Left lung (tissue), 10 donors: ENCODE measurements around the gene RPS8. TPM values are rescaled to one million over a fixed set of nuclear protein-coding genes. Genes with fewer than 3 reads are reported as not detected.

Experiments used
- ATAC-seq: fragments of 200-7000 bp; cut with Tn5 transposase; one replicate; pipeline ENCODE4 v1.9.1; 2020; ENCODE audit warnings: moderate library complexity
- DNase-seq, 4 donors: peaks; one replicate each; pipeline ENCODE4 v3.0.0-alpha.2; 2013 to 2020
- H3K27ac ChIP-seq, 2 donors: fragments of 200-600 bp; sonication (generic) in 1 of 2; one replicate each; pipeline versions ENCODE4 v1.5.0 to v1.8.0; 2020 to 2021
- H3K27me3 ChIP-seq, 2 donors: fragments of 200-600 bp; sonication (generic) in 1 of 2; one replicate each; pipeline versions ENCODE4 v1.5.0 to v1.8.0; 2020 to 2021
- H3K36me3 ChIP-seq, 2 donors: fragments of 200-600 bp; sonication (generic) in 1 of 2; one replicate each; pipeline versions ENCODE4 v1.5.0 to v1.8.0; 2020 to 2021
- H3K4me1 ChIP-seq, 2 donors: fragments of 200-600 bp; one replicate each; pipeline ENCODE4 v1.8.0; 2021
- H3K4me3 ChIP-seq, 2 donors: fragments of 200-600 bp; sonication (generic) in 1 of 2; one replicate each; pipeline versions ENCODE4 v1.5.0 to v1.8.0; 2020 to 2021; ENCODE audit warnings: mild to moderate bottlenecking in 1 of 2
- H3K9me3 ChIP-seq, 2 donors: fragments of 200-600 bp; sonication (generic) in 1 of 2; one replicate each; pipeline versions ENCODE4 v1.5.0 to v1.8.0; 2020 to 2021
- intact Hi-C, 2 donors: fragments of 100-400 bp; cut with DNase I; formaldehyde crosslinking; loops; one replicate each; pipeline versions ENCODE4 v1.11.2 to v1.14.2; 2022
- polyA plus RNA-seq, 6 donors: library from polyadenylated mRNA; unstranded; fragments of 120-200 nt; gene quantifications; one replicate each; pipeline ENCODE4 v1.2.1, GENCODE V29; 2013; ENCODE audit not compliant: insufficient read length in 6 of 6
- total RNA-seq, 2 donors: library from RNA; stranded (reverse); fragmentation: NEBNext Ultra II Directional; extraction: Animal tissue kit (Norgen Biotek cat#: 25700); gene quantifications; one replicate each; pipeline ENCODE4 v1.2.1, GENCODE V29; 2021
- TF ChIP-seq, protein P1 (sequence below), 2 donors: fragments of 200-600 bp; sonication (generic) in 1 of 2; IDR thresholded peaks; one replicate each; pipeline versions ENCODE4 v1.5.0 to v1.8.0; 2021; ENCODE audit warnings: antibody characterized with exemption in 2 of 2
- donor health status: DM: no; HTN: yes; CAD: no.
- donor health status: DM: no; HTN: no; CAD: no.

Gene RPS8
- total and polyA plus RNA-seq, 8 donors, result 1,533 to 3,443 (median 2,890) TPM

- H3K9me3 ChIP-seq, result no peaks in the 10 kb centered on the region
- H3K27ac ChIP-seq, result peak overlapping the region in 1 of 2 donors; percentile 5
- no peaks in the 10 kb centered on the region for H3K27me3 ChIP-seq
- intact Hi-C loops, result no loop called here
- DNase-seq (peak in 1 of 4 donors; percentile 15), ATAC-seq (no peak)
- TF ChIP-seq, protein P1, sequence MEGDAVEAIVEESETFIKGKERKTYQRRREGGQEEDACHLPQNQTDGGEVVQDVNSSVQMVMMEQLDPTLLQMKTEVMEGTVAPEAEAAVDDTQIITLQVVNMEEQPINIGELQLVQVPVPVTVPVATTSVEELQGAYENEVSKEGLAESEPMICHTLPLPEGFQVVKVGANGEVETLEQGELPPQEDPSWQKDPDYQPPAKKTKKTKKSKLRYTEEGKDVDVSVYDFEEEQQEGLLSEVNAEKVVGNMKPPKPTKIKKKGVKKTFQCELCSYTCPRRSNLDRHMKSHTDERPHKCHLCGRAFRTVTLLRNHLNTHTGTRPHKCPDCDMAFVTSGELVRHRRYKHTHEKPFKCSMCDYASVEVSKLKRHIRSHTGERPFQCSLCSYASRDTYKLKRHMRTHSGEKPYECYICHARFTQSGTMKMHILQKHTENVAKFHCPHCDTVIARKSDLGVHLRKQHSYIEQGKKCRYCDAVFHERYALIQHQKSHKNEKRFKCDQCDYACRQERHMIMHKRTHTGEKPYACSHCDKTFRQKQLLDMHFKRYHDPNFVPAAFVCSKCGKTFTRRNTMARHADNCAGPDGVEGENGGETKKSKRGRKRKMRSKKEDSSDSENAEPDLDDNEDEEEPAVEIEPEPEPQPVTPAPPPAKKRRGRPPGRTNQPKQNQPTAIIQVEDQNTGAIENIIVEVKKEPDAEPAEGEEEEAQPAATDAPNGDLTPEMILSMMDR (IDR thresholded peaks at IDR 0.05), result no peak
- peaks cover 0 to 62% of the 10 kb centered on the region in 2 donors for H3K36me3 ChIP-seq
- peak overlapping the region in 1 of 2 donors; percentile 88 for H3K4me3 ChIP-seq
- H3K4me1 ChIP-seq, result peaks cover 21 to 39% of the 10 kb centered on the region in 2 donors
Measured at GRCh38 chr1:44777969-44778635, 2.8 kb downstream of the RPS8 start.

DNA sequence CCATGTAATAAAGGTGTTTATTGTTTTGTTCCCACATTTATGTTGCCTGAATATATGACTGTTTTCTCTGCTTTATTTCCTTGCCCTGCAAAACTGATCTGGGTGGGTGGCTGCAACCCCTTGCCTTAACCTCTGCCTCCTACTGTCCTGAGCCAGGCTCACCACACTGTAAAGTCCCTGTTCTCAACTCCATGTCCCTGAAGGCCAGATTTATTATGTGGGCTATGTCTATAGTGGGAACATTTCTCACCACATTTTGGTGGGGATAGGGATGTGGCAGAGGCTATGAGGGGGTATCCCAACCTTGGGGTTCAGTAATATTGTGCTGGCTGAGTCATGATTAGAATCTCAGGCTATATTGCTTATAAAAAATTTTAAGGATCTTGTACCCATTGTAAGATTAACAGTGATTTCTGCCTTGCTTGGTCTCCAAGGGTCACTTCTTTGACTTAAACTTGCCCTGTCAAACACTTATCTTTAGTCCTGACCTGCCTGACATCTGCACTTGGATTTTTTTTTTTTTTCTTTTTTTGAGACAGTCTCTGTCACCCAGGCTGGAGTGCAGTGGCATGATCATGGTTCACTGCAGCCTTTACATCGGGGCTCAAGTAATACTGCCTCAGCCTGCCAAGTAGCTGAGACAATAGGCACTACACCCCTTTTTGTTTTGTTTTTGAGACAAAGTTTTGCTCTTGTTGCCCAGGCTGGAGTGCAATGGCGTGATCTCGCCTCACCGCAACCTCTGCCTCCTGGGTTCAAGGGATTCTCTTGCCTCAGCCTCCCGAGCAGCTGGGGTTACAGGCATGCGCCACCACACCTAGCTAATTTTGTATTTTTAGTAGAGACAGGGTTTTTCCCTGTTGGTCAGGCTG is 3.6 kb downstream of the RPS8 start:
- Histone ChIP-seq H3K36me3 (peaks cover 0 to 62% of the 10 kb centered on the region in 2 donors), H3K9me3 (no peaks in the 10 kb centered on the region), H3K4me3 (peak overlapping the region in 1 of 2 donors; percentile 88), H3K4me1 (peaks cover 25 to 47% of the 10 kb centered on the region in 2 donors), H3K27ac (no peak overlapping the region), H3K27me3 (peaks cover 0 to 3% of the 10 kb centered on the region in 2 donors)
- ATAC-seq (no peak), DNase-seq (peak in 1 of 4 donors; percentile 14)
- TF ChIP-seq, protein P1 (IDR thresholded peaks at IDR 0.05), result no peak
- intact Hi-C loops, result no loop called here

GRCh38 chr1:44780583-44781121 is 5.3 kb downstream of the RPS8 start:
- intact Hi-C loops, result loop anchor here in 1 of 2 donors (10.0 kb wide), 1 partner anchor 74 kb away; no protein-coding TSS in a partner anchor
- DNase-seq (peak in 1 of 4 donors; percentile 26), ATAC-seq (no peak)
- Histone ChIP-seq H3K36me3 (peaks cover 0 to 62% of the 10 kb centered on the region in 2 donors), H3K9me3 (no peaks in the 10 kb centered on the region), H3K27me3 (peaks cover 0 to 9% of the 10 kb centered on the region in 2 donors), H3K4me1 (peaks cover 24 to 56% of the 10 kb centered on the region in 2 donors), H3K4me3 (no peak overlapping the region), H3K27ac (no peak overlapping the region)
- TF ChIP-seq, protein P1 (IDR thresholded peaks at IDR 0.05), result no peak

DNA sequence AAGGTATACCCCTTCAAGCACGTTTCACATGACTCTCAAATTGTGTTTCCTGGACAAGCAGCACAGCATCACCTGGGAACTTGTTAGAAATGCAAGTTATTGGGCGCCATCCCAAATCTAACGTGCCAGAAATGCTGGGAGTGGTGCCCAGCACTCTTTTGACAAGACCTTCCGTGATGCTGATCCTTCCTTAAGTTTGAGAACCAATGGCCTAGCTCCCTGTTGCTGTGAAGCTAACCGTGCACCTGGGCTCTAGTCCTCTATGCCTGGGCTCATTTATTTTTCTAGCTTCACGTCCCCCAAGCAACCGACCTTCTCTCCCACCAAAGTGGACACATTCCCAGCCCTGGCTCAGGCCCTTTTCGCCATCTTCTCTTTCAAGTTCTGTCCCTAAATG is 8.4 kb downstream of the RPS8 start:
- H3K36me3 ChIP-seq, result peaks cover 0 to 36% of the 10 kb centered on the region in 2 donors
- H3K27me3 ChIP-seq, result peaks cover 0 to 9% of the 10 kb centered on the region in 2 donors
- no peaks in the 10 kb centered on the region for H3K9me3 ChIP-seq
- H3K27ac ChIP-seq, result no peak overlapping the region
- intact Hi-C loops, result loop anchor here in 1 of 2 donors (10.0 kb wide), 1 partner anchor 71 kb away; no protein-coding TSS in a partner anchor
- H3K4me1 ChIP-seq, result peaks cover 16 to 41% of the 10 kb centered on the region in 2 donors
- H3K4me3 ChIP-seq, result peak overlapping the region; percentile 35 to 38
- TF ChIP-seq, protein P1 (IDR thresholded peaks at IDR 0.05), result no peak
- DNase-seq (no peak), ATAC-seq (peak; percentile 6)
